ENCODE measurements around the gene OR10AD1. TPM values are rescaled to one million over a fixed set of nuclear protein-coding genes. Genes with fewer than 3 reads are reported as not detected.

OR10AD1 gene
- total and polyA plus RNA-seq, 10 of the 15 experiments (the other 5 are each of a cell fraction or from before 2014, with no cell fraction given): 0.04 to 0.12 TPM; not detected in 8

GRCh38 chr12:48176417-48176751, 26.7 kb downstream of the OR10AD1 start:
- BruUV-seq (replicated peaks): no TSS peak
- no peak for FAIRE-seq
- no peaks in the 10 kb centered on the region for H4K20me1 ChIP-seq (ENCODE audit: control insufficient read depth, insufficient read depth)
- H3K27ac ChIP-seq (ENCODE audit: control insufficient read depth, insufficient read depth): no peak overlapping the region
- ChIA-PET CTCF (interaction anchor here (1.3 to 1.9 kb wide), 4 partner anchors 10 to 409 kb away, joined by 3 to 6 read pairs (median 4); no protein-coding TSS in a partner anchor), RAD21 (ENCODE audit: unreplicated experiment) (no interaction called here), POLR2A (no interaction called here), SMC1A (ENCODE audit: uncharacterized antibody, unreplicated experiment) (interaction anchor here (0.5 to 3.1 kb wide), 5 partner anchors 10 to 503 kb away, joined by 3 to 8 read pairs (median 4); no protein-coding TSS in a partner anchor)
- H3K9me3 ChIP-seq (replicated peaks; ENCODE audit: control insufficient read depth, insufficient read depth, low read length): no peaks in the 10 kb centered on the region
- H3K4me2 ChIP-seq (ENCODE audit: control insufficient read depth, insufficient read depth): no peak overlapping the region
- no peak overlapping the region for H3K9ac ChIP-seq (ENCODE audit: control insufficient read depth, insufficient read depth, low read length)
- intact Hi-C loops (cut with micrococcal nuclease; ENCODE audit: unreplicated experiment): no loop called here
- H3K27me3 ChIP-seq (replicated peaks in 1 of 2; ENCODE audit: control insufficient read depth in 2 of 2, insufficient read depth in 2 of 2, low read length in 1 of 2): no peaks in the 10 kb centered on the region; a peak in 1 of 4 replicates
- TF ChIP-seq FOXM1 (IDR thresholded peaks at IDR 0.05; ENCODE audit: low read depth, low read length) (no peak), EGR1 (IDR thresholded peaks at IDR 0.05; ENCODE audit: borderline replicate concordance in 1 of 2, low read depth in 2 of 2, low read length in 2 of 2) (no peak)
- no peak overlapping the region for H3K4me3 ChIP-seq
- H3K36me3 ChIP-seq (ENCODE audit: control insufficient read depth in 2 of 2, insufficient read depth in 2 of 2, low read length in 1 of 2): no peaks in the 10 kb centered on the region
- no peak overlapping the region for H2AFZ ChIP-seq (ENCODE audit: control insufficient read depth, low read depth, low read length)
- in situ Hi-C loops (cut with MboI): no loop called here
- H3K79me2 ChIP-seq (ENCODE audit: control insufficient read depth, insufficient read depth, low read length): no peaks in the 10 kb centered on the region
- no peak for DNase-seq (ENCODE audit: low read depth, low spot score)
- no peak for ATAC-seq
- no peaks in the 10 kb centered on the region for H3K4me1 ChIP-seq (ENCODE audit: control insufficient read depth, insufficient read depth, low read length)

GRCh38 chr12:48175613-48176416, 27.3 kb downstream of the OR10AD1 start:
- Histone ChIP-seq H3K27ac (ENCODE audit: control insufficient read depth, insufficient read depth) (no peak overlapping the region), H3K4me1 (ENCODE audit: control insufficient read depth, insufficient read depth, low read length) (no peaks in the 10 kb centered on the region), H3K27me3 (replicated peaks in 1 of 2; ENCODE audit: control insufficient read depth in 2 of 2, insufficient read depth in 2 of 2, low read length in 1 of 2) (no peaks in the 10 kb centered on the region; a peak in 1 of 4 replicates), H3K4me3 (no peak overlapping the region), H3K4me2 (ENCODE audit: control insufficient read depth, insufficient read depth) (no peak overlapping the region), H4K20me1 (ENCODE audit: control insufficient read depth, insufficient read depth) (no peaks in the 10 kb centered on the region), H2AFZ (ENCODE audit: control insufficient read depth, low read depth, low read length) (no peak overlapping the region), H3K79me2 (ENCODE audit: control insufficient read depth, insufficient read depth, low read length) (no peaks in the 10 kb centered on the region), H3K36me3 (ENCODE audit: control insufficient read depth in 2 of 2, insufficient read depth in 2 of 2, low read length in 1 of 2) (no peaks in the 10 kb centered on the region), H3K9ac (ENCODE audit: control insufficient read depth, insufficient read depth, low read length) (no peak overlapping the region), H3K9me3 (replicated peaks; ENCODE audit: control insufficient read depth, insufficient read depth, low read length) (no peaks in the 10 kb centered on the region)
- TF ChIP-seq ZSCAN29 (IDR thresholded peaks at IDR 0.05) (no peak), KDM1A (IDR thresholded peaks at IDR 0.05; ENCODE audit: borderline replicate concordance) (no peak), MTA3 (IDR thresholded peaks at IDR 0.05; ENCODE audit: borderline replicate concordance, low read length) (no peak), BMI1 (IDR thresholded peaks at IDR 0.05; ENCODE audit: borderline replicate concordance) (no peak), KAT2A (conservative IDR thresholded peaks at IDR 0.05; ENCODE audit: control insufficient read depth, low read depth, low read length) (no peak), E4F1 (IDR thresholded peaks at IDR 0.05; ENCODE audit: borderline replicate concordance, partially characterized antibody) (no peak), JUND (IDR thresholded peaks at IDR 0.05; ENCODE audit: low read depth, low read length) (no peak), BACH1 (IDR thresholded peaks at IDR 0.05; ENCODE audit: borderline replicate concordance) (no peak)
- DNase-seq (ENCODE audit: low read depth, low spot score) (no peak), FAIRE-seq (no peak), ATAC-seq (no peak)
- in situ Hi-C loops (cut with MboI) (no loop called here), intact Hi-C loops (cut with micrococcal nuclease; ENCODE audit: unreplicated experiment) (no loop called here)
- BruUV-seq (replicated peaks): no TSS peak
- POLR2A ChIA-PET: no interaction called here
- SMC1A ChIA-PET (ENCODE audit: uncharacterized antibody, unreplicated experiment): interaction anchor here (0.5 to 3.1 kb wide), 7 partner anchors 10 to 503 kb away, joined by 3 to 8 read pairs (median 3); no protein-coding TSS in a partner anchor
- CTCF ChIA-PET: interaction anchor here (0.9 to 2.1 kb wide), 6 partner anchors 10 to 443 kb away, joined by 3 to 6 read pairs (median 4); no protein-coding TSS in a partner anchor
- RAD21 ChIA-PET (ENCODE audit: unreplicated experiment): no interaction called here
- 56% methylated on average over 3 of the region's 3 CpGs for WGBS (ENCODE audit: insufficient coverage, insufficient replicate concordance, low lambda C conversion rate, missing lambda C conversion rate)
